Trophoblast cell (in vitro differentiated cells and primary cell): ENCODE results near the gene ATP6V0B.

Experiments used
- DNase-seq, 2 donors: peaks; one replicate each; pipeline ENCODE4 v3.0.0-alpha.2; 2016
- H2AFZ ChIP-seq: 2 replicates; pipeline ENCODE4 v1.6.1; 2013; ENCODE audit warnings: low read length, moderate library complexity, mild to moderate bottlenecking; ENCODE audit not compliant: insufficient read depth, poor library complexity
- H2AK5ac ChIP-seq: 2 replicates; pipeline ENCODE4 v1.6.1; 2013; ENCODE audit warnings: mild to moderate bottlenecking, low read length
- H2BK120ac ChIP-seq: 2 replicates; pipeline ENCODE4 v1.6.1; 2013; ENCODE audit warnings: low read length, mild to moderate bottlenecking, moderate library complexity; ENCODE audit not compliant: insufficient read depth, poor library complexity
- H2BK12ac ChIP-seq: 2 replicates; pipeline ENCODE4 v1.6.1; 2013; ENCODE audit warnings: mild to moderate bottlenecking, low read length, moderate library complexity
- H2BK5ac ChIP-seq: 2 replicates; pipeline ENCODE4 v1.6.1; 2013; ENCODE audit warnings: low read length, low read depth, moderate library complexity, mild to moderate bottlenecking; ENCODE audit not compliant: poor library complexity
- H3K14ac ChIP-seq: 2 replicates; pipeline ENCODE4 v1.6.1; 2013; ENCODE audit warnings: mild to moderate bottlenecking, low read length
- H3K18ac ChIP-seq: 2 replicates; pipeline ENCODE4 v1.6.1; 2013; ENCODE audit warnings: mild to moderate bottlenecking, low read length
- H3K23ac ChIP-seq: 2 replicates; pipeline ENCODE4 v1.6.1; 2013; ENCODE audit warnings: low read length
- H3K27ac ChIP-seq: 2 replicates; pipeline ENCODE4 v1.5.1; 2013; ENCODE audit warnings: low read depth, mild to moderate bottlenecking, inconsistent platforms, low read length, moderate library complexity
- H3K27me3 ChIP-seq: 2 replicates; pipeline ENCODE4 v1.6.1; 2013; ENCODE audit warnings: inconsistent platforms, mild to moderate bottlenecking, low read length, moderate library complexity; ENCODE audit not compliant: insufficient read depth
- H3K36me3 ChIP-seq, 2 experiments: 1 replicate in 1 of 2; 2 replicates in 1 of 2; pipeline ENCODE4 v1.6.1; 2013; ENCODE audit warnings: low read length in 2 of 2, mild to moderate bottlenecking in 2 of 2, moderate library complexity in 1 of 2; ENCODE audit not compliant: insufficient read depth in 2 of 2, control insufficient read depth in 1 of 2
- H3K4ac ChIP-seq: 2 replicates; pipeline ENCODE4 v1.6.1; 2013; ENCODE audit warnings: low read depth, mild to moderate bottlenecking, low read length, moderate library complexity
- H3K4me1 ChIP-seq, 2 experiments: 1 replicate in 1 of 2; 2 replicates in 1 of 2; pipeline ENCODE4 v1.6.1; 2013; ENCODE audit warnings: low read length in 2 of 2, mild to moderate bottlenecking in 2 of 2, moderate library complexity in 1 of 2; ENCODE audit not compliant: insufficient read depth in 2 of 2, control insufficient read depth in 1 of 2
- H3K4me2 ChIP-seq: 2 replicates; pipeline ENCODE4 v1.6.1; 2013; ENCODE audit warnings: inconsistent platforms, mild to moderate bottlenecking, low read length, moderate library complexity
- H3K4me3 ChIP-seq: 2 replicates; pipeline ENCODE4 v1.5.1; 2013; ENCODE audit warnings: mild to moderate bottlenecking, low read depth, low read length, inconsistent platforms
- H3K79me1 ChIP-seq: one replicate; pipeline ENCODE4 v1.6.1; 2013; ENCODE audit warnings: low read length
- H3K79me2 ChIP-seq: 2 replicates; pipeline ENCODE4 v1.6.1; 2013; ENCODE audit warnings: low read length, mild to moderate bottlenecking; ENCODE audit not compliant: control insufficient read depth, insufficient read depth, poor library complexity
- H3K9ac ChIP-seq: 2 replicates; pipeline ENCODE4 v1.6.1; 2013; ENCODE audit warnings: mild to moderate bottlenecking, low read length
- H3K9me3 ChIP-seq: 2 replicates; pipeline ENCODE4 v1.6.1; 2013; ENCODE audit warnings: low read depth, mild to moderate bottlenecking, control low read depth, inconsistent platforms, low read length; ENCODE audit not compliant: insufficient read depth
- H4K12ac ChIP-seq: 2 replicates; pipeline ENCODE4 v1.6.1; 2013; ENCODE audit warnings: low read depth, mild to moderate bottlenecking, low read length, moderate library complexity
- H4K8ac ChIP-seq: 2 replicates; pipeline ENCODE4 v1.6.1; 2013; ENCODE audit warnings: low read depth, mild to moderate bottlenecking, low read length, moderate library complexity
- H4K91ac ChIP-seq: one replicate; pipeline ENCODE4 v1.6.1; 2013; ENCODE audit warnings: low read depth, mild to moderate bottlenecking, low read length, moderate library complexity
- WGBS: extraction: QIAGEN DNeasy Blood & Tissue Kit; methylation state at CpG from one replicate; pipeline ENCODE4 v1.1.7; 2013; ENCODE audit warnings: missing lambda C conversion rate; ENCODE audit not compliant: insufficient read length, insufficient coverage; ENCODE audit errors: extremely low coverage; 5-methylcytosine and 5-hydroxymethylcytosine counted together

The ATP6V0B gene

GRCh38 chr1:43934101-43934985 is 40.4 kb upstream of the ATP6V0B start:
- H3K4ac ChIP-seq: no peak overlapping the region
- peak; percentile 71 to 83 for DNase-seq
- H3K23ac ChIP-seq: no peak overlapping the region
- H2AK5ac ChIP-seq: no peak overlapping the region
- no peak overlapping the region for H3K4me3 ChIP-seq
- H3K27ac ChIP-seq: no peak overlapping the region
- H3K27me3 ChIP-seq: no peaks in the 10 kb centered on the region
- no peak overlapping the region for H3K4me2 ChIP-seq
- no peaks in the 10 kb centered on the region for H3K79me2 ChIP-seq
- H3K14ac ChIP-seq: no peak overlapping the region
- H3K4me1 ChIP-seq: peaks cover 26 to 29% of the 10 kb centered on the region in 2 experiments
- H3K9me3 ChIP-seq: no peaks in the 10 kb centered on the region
- H4K12ac ChIP-seq: no peak overlapping the region
- no peaks in the 10 kb centered on the region for H3K36me3 ChIP-seq
- H2BK12ac ChIP-seq: peak overlapping the region; percentile 2
- peak overlapping the region; percentile 22 for H3K18ac ChIP-seq
- H4K8ac ChIP-seq: no peak overlapping the region
- H4K91ac ChIP-seq: no peak overlapping the region
- H3K79me1 ChIP-seq: no peaks in the 10 kb centered on the region
- no peak overlapping the region for H2BK5ac ChIP-seq
- no peak overlapping the region for H2AFZ ChIP-seq
- H3K9ac ChIP-seq: no peak overlapping the region
- no peak overlapping the region for H2BK120ac ChIP-seq
- no CpG with 5 or more reads among the region's 13 CpGs for WGBS

GRCh38 chr1:43934986-43935324 is 39.8 kb upstream of the ATP6V0B start:
- Histone ChIP-seq H2BK120ac (no peak overlapping the region), H3K27ac (no peak overlapping the region), H3K9me3 (no peaks in the 10 kb centered on the region), H3K4me1 (peaks cover 21 to 25% of the 10 kb centered on the region in 2 experiments), H3K4me2 (no peak overlapping the region), H3K18ac (no peak overlapping the region), H4K91ac (no peak overlapping the region), H3K36me3 (no peaks in the 10 kb centered on the region), H2AFZ (no peak overlapping the region), H4K12ac (no peak overlapping the region), H2BK5ac (no peak overlapping the region), H3K14ac (no peak overlapping the region), H2BK12ac (no peak overlapping the region), H2AK5ac (no peak overlapping the region), H3K9ac (no peak overlapping the region), H3K27me3 (no peaks in the 10 kb centered on the region), H3K4ac (no peak overlapping the region), H3K79me2 (no peaks in the 10 kb centered on the region), H3K4me3 (no peak overlapping the region), H3K79me1 (no peaks in the 10 kb centered on the region), H3K23ac (no peak overlapping the region), H4K8ac (no peak overlapping the region)
- WGBS: no CpG with 5 or more reads among the region's 5 CpGs
- no peak for DNase-seq

GRCh38 chr1:43935711-43936427 is 38.9 kb upstream of the ATP6V0B start:
- H2BK12ac ChIP-seq: no peak overlapping the region
- H3K4me2 ChIP-seq: peak overlapping the region; percentile 74
- H3K79me2 ChIP-seq: no peaks in the 10 kb centered on the region
- no peak overlapping the region for H2BK120ac ChIP-seq
- no peak overlapping the region for H4K91ac ChIP-seq
- H2AK5ac ChIP-seq: no peak overlapping the region
- H3K27ac ChIP-seq: no peak overlapping the region
- peak overlapping the region; percentile 40 for H3K18ac ChIP-seq
- no peaks in the 10 kb centered on the region for H3K36me3 ChIP-seq
- no peak overlapping the region for H3K4ac ChIP-seq
- H2AFZ ChIP-seq: no peak overlapping the region
- no peak overlapping the region for H3K14ac ChIP-seq
- H3K9ac ChIP-seq: no peak overlapping the region
- peak overlapping the region; percentile 46 for H3K4me3 ChIP-seq
- H4K12ac ChIP-seq: no peak overlapping the region
- DNase-seq: no peak
- H4K8ac ChIP-seq: no peak overlapping the region
- H2BK5ac ChIP-seq: no peak overlapping the region
- peaks cover 18% of the 10 kb centered on the region in 2 experiments for H3K4me1 ChIP-seq
- H3K27me3 ChIP-seq: no peaks in the 10 kb centered on the region
- no peaks in the 10 kb centered on the region for H3K9me3 ChIP-seq
- H3K79me1 ChIP-seq: no peaks in the 10 kb centered on the region
- WGBS: no CpG with 5 or more reads among the region's 48 CpGs
- H3K23ac ChIP-seq: no peak overlapping the region

- Histone ChIP-seq H3K9me3 (no peaks in the 10 kb centered on the region), H3K79me1 (no peaks in the 10 kb centered on the region), H4K12ac (no peak overlapping the region), H3K14ac (no peak overlapping the region), H3K18ac (no peak overlapping the region), H2BK12ac (no peak overlapping the region), H2AFZ (peak overlapping the region; percentile 4), H4K91ac (no peak overlapping the region), H3K4me3 (peak overlapping the region; percentile 38), H3K4ac (no peak overlapping the region), H3K4me1 (peaks cover 17 to 18% of the 10 kb centered on the region in 2 experiments), H3K27me3 (no peaks in the 10 kb centered on the region), H3K4me2 (peak overlapping the region; percentile 74), H3K79me2 (no peaks in the 10 kb centered on the region), H3K9ac (no peak overlapping the region), H2BK5ac (no peak overlapping the region), H2BK120ac (no peak overlapping the region), H3K23ac (no peak overlapping the region), H3K27ac (no peak overlapping the region), H3K36me3 (no peaks in the 10 kb centered on the region), H2AK5ac (no peak overlapping the region), H4K8ac (no peak overlapping the region)
- peak in 1 of 2 donors; percentile 35 for DNase-seq
- no CpG with 5 or more reads among the region's 56 CpGs for WGBS
Measured at GRCh38 chr1:43936431-43937151, 38.2 kb upstream of the ATP6V0B start.
